Large intestine (tissue), 3 donors: Measurements from ENCODE around the gene MYO7B. TPM values are rescaled to one million over a fixed set of nuclear protein-coding genes. Genes with fewer than 3 reads are reported as not detected.

Experiments used
- DNase-seq, 2 donors: peaks; one replicate each; pipeline versions ENCODE4 v3.0.0 to v3.0.0-alpha.2; 2013
- H3K27ac ChIP-seq: one replicate; pipeline ENCODE4 v1.5.1; 2013; ENCODE audit warnings: low read length
- H3K27me3 ChIP-seq: 2 replicates; pipeline ENCODE4 v1.6.1; 2013; ENCODE audit warnings: low read length; ENCODE audit not compliant: control insufficient read depth, insufficient read depth
- H3K36me3 ChIP-seq: 2 replicates; pipeline ENCODE4 v1.6.1; 2013; ENCODE audit warnings: low read length; ENCODE audit not compliant: control insufficient read depth, insufficient read depth
- H3K4me1 ChIP-seq: one replicate; pipeline ENCODE4 v1.6.1; 2013; ENCODE audit warnings: low read length; ENCODE audit not compliant: control insufficient read depth, insufficient read depth
- H3K4me3 ChIP-seq: one replicate; pipeline ENCODE4 v1.5.1; 2013; ENCODE audit warnings: low read length
- H3K9me3 ChIP-seq: one replicate; pipeline ENCODE4 v1.6.1; 2013; ENCODE audit warnings: mild to moderate bottlenecking, low read depth, low read length, moderate library complexity; ENCODE audit not compliant: control insufficient read depth
- whole genome bisulfite sequencing: methylation state at CpG from one replicate; pipeline ENCODE4 v1.1.5; 2013; ENCODE audit warnings: low lambda C conversion rate; ENCODE audit not compliant: insufficient coverage; 5-methylcytosine and 5-hydroxymethylcytosine counted together
- polyA plus RNA-seq: library from polyadenylated mRNA; unstranded; fragments of 120-200 nt; gene quantifications from one replicate; pipeline ENCODE4 v1.2.1, GENCODE V29; 2013

MYO7B gene
- polyA plus RNA-seq, 1 donor, result 254 TPM

GRCh38 chr2:127609031-127609751 lies 73.7 kb downstream of the MYO7B start:
- no CpG with 5 or more reads among the region's 24 CpGs for WGBS

GRCh38 chr2:127609818-127610217 lies 74.3 kb downstream of the MYO7B start:
- DNase-seq, result no peak
- Histone ChIP-seq H3K36me3 (peaks cover 95% of the 10 kb centered on the region), H3K9me3 (peaks cover 20% of the 10 kb centered on the region), H3K4me1 (no peaks in the 10 kb centered on the region), H3K4me3 (no peak overlapping the region), H3K27ac (no peak overlapping the region), H3K27me3 (no peaks in the 10 kb centered on the region)
- no CpG with 5 or more reads among the region's 8 CpGs for WGBS

More at GRCh38 chr2:127609031-127609751, 73.7 kb downstream of the MYO7B start:
- no peak overlapping the region for H3K4me3 ChIP-seq
- H3K27me3 ChIP-seq, result no peaks in the 10 kb centered on the region
- no peak overlapping the region for H3K27ac ChIP-seq
- no peak for DNase-seq
- peaks cover 20% of the 10 kb centered on the region for H3K9me3 ChIP-seq
- H3K4me1 ChIP-seq, result no peaks in the 10 kb centered on the region
- H3K36me3 ChIP-seq, result peaks cover 95% of the 10 kb centered on the region

GRCh38 chr2:127610561-127610960 lies 75.1 kb downstream of the MYO7B start:
- WGBS, result no CpG with 5 or more reads among the region's 1 CpG
- H3K9me3 ChIP-seq, result peaks cover 20% of the 10 kb centered on the region
- no peak overlapping the region for H3K4me3 ChIP-seq
- H3K27me3 ChIP-seq, result no peaks in the 10 kb centered on the region
- no peak for DNase-seq
- H3K27ac ChIP-seq, result no peak overlapping the region
- H3K36me3 ChIP-seq, result peaks cover 92% of the 10 kb centered on the region
- no peaks in the 10 kb centered on the region for H3K4me1 ChIP-seq

DNA sequence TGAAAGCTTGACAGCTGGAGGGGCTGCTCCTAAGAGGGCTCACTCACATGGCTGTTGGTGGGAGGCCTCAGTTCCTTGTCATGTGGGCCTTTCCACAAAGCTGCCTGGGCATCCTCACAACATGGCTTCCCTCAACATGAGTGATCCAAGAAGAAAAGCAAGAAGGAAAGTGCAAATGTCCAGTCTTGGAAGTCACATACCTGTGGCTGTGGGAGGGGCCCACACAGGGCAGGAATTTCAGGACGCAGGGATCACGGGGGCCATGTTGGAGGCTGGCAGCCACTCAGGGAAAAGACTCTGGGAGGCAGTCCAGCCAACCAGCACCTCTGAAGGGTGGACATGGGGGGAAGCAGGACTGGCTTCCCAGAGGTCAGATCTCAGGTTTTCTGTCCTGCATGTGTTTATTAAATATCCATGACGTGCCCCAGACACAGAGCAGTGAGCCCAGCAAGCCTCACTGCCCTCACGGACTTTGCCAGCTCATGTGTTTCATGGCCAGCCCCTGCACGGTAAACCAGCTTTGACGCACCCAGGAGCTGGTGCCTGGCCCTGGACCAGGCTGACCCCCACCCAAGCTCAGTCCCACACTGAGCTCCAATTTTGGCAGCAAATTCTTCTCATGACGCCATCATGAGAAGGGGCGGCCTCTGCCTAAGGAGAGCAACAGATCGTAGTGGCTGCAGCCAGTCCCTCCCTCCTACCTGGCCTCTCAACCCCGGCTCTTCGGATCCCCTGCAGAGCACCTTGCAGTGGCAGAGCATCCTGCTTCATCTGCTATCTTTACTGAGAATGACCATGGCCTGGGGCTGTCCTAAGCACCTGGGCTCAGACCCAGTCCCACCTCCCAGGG lies 75.8 kb downstream of the MYO7B start:
- peaks cover 90% of the 10 kb centered on the region for H3K36me3 ChIP-seq
- H3K9me3 ChIP-seq, result peaks cover 20% of the 10 kb centered on the region
- no peaks in the 10 kb centered on the region for H3K4me1 ChIP-seq
- no CpG with 5 or more reads among the region's 11 CpGs for WGBS
- no peaks in the 10 kb centered on the region for H3K27me3 ChIP-seq
- no peak overlapping the region for H3K4me3 ChIP-seq
- no peak for DNase-seq
- no peak overlapping the region for H3K27ac ChIP-seq

- 100% methylated on average over 2 of the region's 13 CpGs for WGBS
- Histone ChIP-seq H3K4me3 (no peak overlapping the region), H3K4me1 (no peaks in the 10 kb centered on the region), H3K9me3 (peaks cover 20% of the 10 kb centered on the region), H3K27me3 (no peaks in the 10 kb centered on the region), H3K27ac (no peak overlapping the region), H3K36me3 (peaks cover 90% of the 10 kb centered on the region)
- DNase-seq, result no peak
These were observed 76.8 kb downstream of the MYO7B start for GRCh38 chr2:127612111-127612822.

GRCh38 chr2:127614246-127614645 lies 78.8 kb downstream of the MYO7B start:
- no peak overlapping the region for H3K27ac ChIP-seq
- DNase-seq, result no peak

DNA sequence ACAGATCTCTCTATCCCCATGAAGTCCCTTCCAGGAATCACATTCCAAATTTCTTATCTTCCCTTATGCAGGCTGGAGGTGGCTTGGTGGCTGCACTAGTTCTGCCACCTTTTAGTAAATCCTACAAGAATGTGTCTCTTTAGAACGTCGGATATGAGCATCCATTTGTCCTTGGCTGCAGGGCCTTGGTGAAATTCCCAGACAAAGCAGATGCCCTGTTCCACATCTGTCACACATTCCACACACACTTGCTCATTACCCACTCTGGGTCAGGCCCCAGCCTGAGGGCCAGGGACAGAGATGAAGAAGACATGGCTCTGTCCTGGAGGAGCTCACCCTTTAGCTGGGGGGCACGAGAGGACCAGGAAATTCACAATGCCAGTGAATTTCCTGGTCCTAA lies 79.2 kb downstream of the MYO7B start:
- Histone ChIP-seq H3K4me1 (no peaks in the 10 kb centered on the region), H3K36me3 (peaks cover 81% of the 10 kb centered on the region), H3K9me3 (peaks cover 17% of the 10 kb centered on the region), H3K27ac (no peak overlapping the region), H3K4me3 (no peak overlapping the region), H3K27me3 (no peaks in the 10 kb centered on the region)
- WGBS, result no CpG with 5 or more reads among the region's 3 CpGs
- no peak for DNase-seq

More at GRCh38 chr2:127614246-127614645, 78.8 kb downstream of the MYO7B start:
- H3K4me1 ChIP-seq, result no peaks in the 10 kb centered on the region
- peaks cover 17% of the 10 kb centered on the region for H3K9me3 ChIP-seq
- no peaks in the 10 kb centered on the region for H3K27me3 ChIP-seq
- no CpG with 5 or more reads among the region's 2 CpGs for WGBS
- no peak overlapping the region for H3K4me3 ChIP-seq
- peaks cover 81% of the 10 kb centered on the region for H3K36me3 ChIP-seq

GRCh38 chr2:127615511-127616166 lies 80.2 kb downstream of the MYO7B start:
- no peak for DNase-seq
- Histone ChIP-seq H3K36me3 (peaks cover 78% of the 10 kb centered on the region), H3K27me3 (no peaks in the 10 kb centered on the region), H3K9me3 (peaks cover 17% of the 10 kb centered on the region), H3K27ac (no peak overlapping the region), H3K4me3 (no peak overlapping the region), H3K4me1 (no peaks in the 10 kb centered on the region)
- WGBS, result no CpG with 5 or more reads among the region's 18 CpGs

- no peak overlapping the region for H3K27ac ChIP-seq
- no peak overlapping the region for H3K4me3 ChIP-seq
- no peaks in the 10 kb centered on the region for H3K9me3 ChIP-seq
- peaks cover 79% of the 10 kb centered on the region for H3K36me3 ChIP-seq
- no peak for DNase-seq
- whole genome bisulfite sequencing, result no CpG with 5 or more reads among the region's 7 CpGs
- H3K4me1 ChIP-seq, result no peaks in the 10 kb centered on the region
- H3K27me3 ChIP-seq, result no peaks in the 10 kb centered on the region
These were observed 83.2 kb downstream of the MYO7B start for GRCh38 chr2:127618551-127619202.
